ENCODE data around the gene CYTIP. TPM values are rescaled to one million over a fixed set of nuclear protein-coding genes. Genes with fewer than 3 reads are reported as not detected.

CYTIP gene
- total RNA-seq, 3 donors from 2014 or later (not counting 1 experiment from before 2014, with no cell fraction given) = 276 to 363 (median 357) TPM

GRCh38 chr2:157488877-157489276, 45.0 kb upstream of the CYTIP start:
- Histone ChIP-seq H3K4me1 (ENCODE audit: control insufficient read depth, insufficient read depth, low read length) (no peaks in the 10 kb centered on the region), H3K27ac (ENCODE audit: low read length) (no peak overlapping the region), H3K9me3 (ENCODE audit: control insufficient read depth, insufficient read depth, low read length) (no peaks in the 10 kb centered on the region), H3K4me3 (ENCODE audit: low read length) (no peak overlapping the region), H3K36me3 (ENCODE audit: control insufficient read depth, insufficient read depth, low read length) (no peaks in the 10 kb centered on the region), H3K27me3 (ENCODE audit: control insufficient read depth, insufficient read depth, low read length) (no peaks in the 10 kb centered on the region)
- Mint-ChIP-seq H3K27me3 (ENCODE audit: low read depth in 2 of 2) (peaks cover 0 to 5% of the 10 kb centered on the region in 2 donors), H3K36me3 (no peaks in the 10 kb centered on the region), H3K4me1 (peaks cover 0 to 16% of the 10 kb centered on the region in 2 donors), H3K27ac (no peak overlapping the region), H3K9me3 (no peaks in the 10 kb centered on the region), H3K4me3 (no peak overlapping the region)
- 97% methylated on average over 3 of the region's 3 CpGs for WGBS (ENCODE audit: insufficient coverage)
- no peak for ATAC-seq
- DNase-seq = no peak
- intact Hi-C loops (cut with micrococcal nuclease) = no loop called here
- no peak for TF ChIP-seq CTCF (IDR thresholded peaks at IDR 0.05)

- 89% methylated on average over 1 of the region's 3 CpGs for WGBS (ENCODE audit: insufficient coverage)
- DNase-seq (no peak), ATAC-seq (no peak)
- Histone ChIP-seq H3K4me1 (ENCODE audit: control insufficient read depth, insufficient read depth, low read length) (no peaks in the 10 kb centered on the region), H3K4me3 (ENCODE audit: low read length) (no peak overlapping the region), H3K27ac (ENCODE audit: low read length) (no peak overlapping the region), H3K36me3 (ENCODE audit: control insufficient read depth, insufficient read depth, low read length) (no peaks in the 10 kb centered on the region), H3K27me3 (ENCODE audit: control insufficient read depth, insufficient read depth, low read length) (no peaks in the 10 kb centered on the region), H3K9me3 (ENCODE audit: control insufficient read depth, insufficient read depth, low read length) (no peaks in the 10 kb centered on the region)
- Mint-ChIP-seq H3K36me3 (no peaks in the 10 kb centered on the region), H3K4me1 (peaks cover 0 to 7% of the 10 kb centered on the region in 2 donors), H3K27ac (no peak overlapping the region), H3K9me3 (no peaks in the 10 kb centered on the region), H3K27me3 (ENCODE audit: low read depth in 2 of 2) (peaks cover 0 to 5% of the 10 kb centered on the region in 2 donors), H3K4me3 (no peak overlapping the region)
- no peak for TF ChIP-seq CTCF (IDR thresholded peaks at IDR 0.05)
- intact Hi-C loops (cut with micrococcal nuclease) = no loop called here
Measured at GRCh38 chr2:157487747-157488146, 43.9 kb upstream of the CYTIP start.

- H3K27ac Mint-ChIP-seq = no peak overlapping the region
- no peak overlapping the region for H3K4me3 Mint-ChIP-seq
Measured at GRCh38 chr2:157487271-157487610, 43.4 kb upstream of the CYTIP start.

More at GRCh38 chr2:157487271-157487610, 43.4 kb upstream of the CYTIP start:
- no peaks in the 10 kb centered on the region for H3K27me3 ChIP-seq (ENCODE audit: control insufficient read depth, insufficient read depth, low read length)
- Mint-ChIP-seq H3K9me3 (no peaks in the 10 kb centered on the region), H3K27me3 (ENCODE audit: low read depth in 2 of 2) (peaks cover 0 to 5% of the 10 kb centered on the region in 2 donors), H3K4me1 (peaks cover 0 to 2% of the 10 kb centered on the region in 2 donors), H3K36me3 (no peaks in the 10 kb centered on the region)
- H3K4me1 ChIP-seq (ENCODE audit: control insufficient read depth, insufficient read depth, low read length) = no peaks in the 10 kb centered on the region
- H3K4me3 ChIP-seq (ENCODE audit: low read length) = no peak overlapping the region
- WGBS (ENCODE audit: insufficient coverage) = 90% methylated on average over 1 of the region's 1 CpG
- H3K36me3 ChIP-seq (ENCODE audit: control insufficient read depth, insufficient read depth, low read length) = no peaks in the 10 kb centered on the region
- TF ChIP-seq CTCF (IDR thresholded peaks at IDR 0.05) = no peak
- H3K27ac ChIP-seq (ENCODE audit: low read length) = no peak overlapping the region
- DNase-seq = no peak
- H3K9me3 ChIP-seq (ENCODE audit: control insufficient read depth, insufficient read depth, low read length) = no peaks in the 10 kb centered on the region
- ATAC-seq = no peak
- intact Hi-C loops (cut with micrococcal nuclease) = no loop called here

Measured in natural killer cell (primary cell).